Liver (tissue), 9 donors: ENCODE data around the gene RPS2. TPM values are rescaled to one million over a fixed set of nuclear protein-coding genes. Genes with fewer than 3 reads are reported as not detected.
A peak's percentile ranks its signal among the peaks of the same experiment; 100 is the strongest.

Experiments
- DNase-seq: peaks from one replicate; pipeline ENCODE4 v3.0.0-alpha.2; 2017; ENCODE audit warnings: low spot score
- H3K27ac ChIP-seq, 2 donors: one replicate each; pipeline ENCODE4 v1.7.0; 2013; ENCODE audit warnings: inconsistent platforms in 2 of 2, low read length in 2 of 2, control low read depth in 1 of 2, low read depth in 1 of 2, mild to moderate bottlenecking in 1 of 2
- H3K27me3 ChIP-seq, 4 donors: one replicate each; pipeline versions ENCODE4 v1.6.1 to v1.7.0; 2013; ENCODE audit warnings: low read length in 3 of 4, inconsistent platforms in 1 of 4, mild to moderate bottlenecking in 1 of 4, moderate library complexity in 1 of 4; ENCODE audit not compliant: control insufficient read depth in 4 of 4, insufficient read depth in 4 of 4
- H3K36me3 ChIP-seq, 4 donors: one replicate each; pipeline versions ENCODE4 v1.6.1 to v1.7.0; 2013; ENCODE audit warnings: low read length in 3 of 4, mild to moderate bottlenecking in 3 of 4, low read depth in 1 of 4, moderate library complexity in 1 of 4; ENCODE audit not compliant: control insufficient read depth in 4 of 4, insufficient read depth in 3 of 4
- H3K4me1 ChIP-seq, 4 donors: one replicate each; pipeline versions ENCODE4 v1.6.1 to v1.7.0; 2013; ENCODE audit warnings: low read length in 3 of 4, mild to moderate bottlenecking in 3 of 4, moderate library complexity in 1 of 4; ENCODE audit not compliant: control insufficient read depth in 4 of 4, insufficient read depth in 4 of 4
- H3K4me3 ChIP-seq, 3 donors: one replicate each; pipeline versions ENCODE4 v1.6.1 to v1.7.0; 2013; ENCODE audit warnings: low read length in 3 of 3, control low read depth in 1 of 3, low read depth in 1 of 3, mild to moderate bottlenecking in 1 of 3
- H3K9ac ChIP-seq, 2 donors: one replicate each; pipeline ENCODE4 v1.7.0; 2013; ENCODE audit warnings: low read length in 2 of 2, mild to moderate bottlenecking in 2 of 2, moderate library complexity in 2 of 2, control low read depth in 1 of 2, low read depth in 1 of 2
- H3K9me3 ChIP-seq, 4 donors: one replicate each; pipeline versions ENCODE4 v1.6.1 to v1.7.0; 2013; ENCODE audit warnings: low read length in 3 of 4; ENCODE audit not compliant: control insufficient read depth in 4 of 4
- ATF3 ChIP-seq: IDR thresholded peaks from 2 replicates; pipeline ENCODE4 v1.6.1; 2016; ENCODE audit warnings: antibody characterized with exemption
- CTCF ChIP-seq: fragments of 150-350 bp; IDR thresholded peaks from 2 replicates; pipeline ENCODE4 v1.5.1; 2017; ENCODE audit warnings: improper control_type of control experiment, low read depth, low read length; ENCODE audit not compliant: missing input control
- EGR1 ChIP-seq, 2 donors: IDR thresholded peaks; 2 replicates each; pipeline ENCODE4 v1.6.1; 2016 to 2018; ENCODE audit warnings: antibody characterized with exemption in 2 of 2, low read depth in 2 of 2
- FOXA1 ChIP-seq: IDR thresholded peaks from 2 replicates; pipeline ENCODE4 v1.6.1; 2016; ENCODE audit warnings: antibody characterized with exemption
- FOXA2 ChIP-seq: IDR thresholded peaks from 2 replicates; pipeline ENCODE4 v1.6.1; 2016; ENCODE audit warnings: antibody characterized with exemption
- GABPA ChIP-seq, 2 donors: IDR thresholded peaks in 1 of 2; conservative IDR thresholded peaks in 1 of 2; 2 replicates each; pipeline ENCODE4 v1.6.1; 2016; ENCODE audit warnings: antibody characterized with exemption in 2 of 2, mild to moderate bottlenecking in 1 of 2, moderate library complexity in 1 of 2
- HNF4A ChIP-seq, 2 donors: conservative IDR thresholded peaks; 2 replicates each; pipeline ENCODE4 v1.6.1; 2016; ENCODE audit warnings: antibody characterized with exemption in 2 of 2, mild to moderate bottlenecking in 2 of 2
- HNF4G ChIP-seq: IDR thresholded peaks from 2 replicates; pipeline ENCODE4 v1.6.1; 2016; ENCODE audit warnings: antibody characterized with exemption
- JUND ChIP-seq, 2 donors: IDR thresholded peaks; 2 replicates each; pipeline ENCODE4 v1.6.1; 2016; ENCODE audit warnings: antibody characterized with exemption in 2 of 2
- MAX ChIP-seq: IDR thresholded peaks from 2 replicates; pipeline ENCODE4 v1.6.1; 2016; ENCODE audit warnings: antibody characterized with exemption
- NR2F2 ChIP-seq: IDR thresholded peaks from 2 replicates; pipeline ENCODE4 v1.6.1; 2016; ENCODE audit warnings: antibody characterized with exemption
- RAD21 ChIP-seq, 2 donors: IDR thresholded peaks; 2 replicates each; pipeline ENCODE4 v1.6.1; 2016; ENCODE audit warnings: antibody characterized with exemption in 2 of 2, mild to moderate bottlenecking in 2 of 2
- RXRA ChIP-seq, 2 donors: IDR thresholded peaks; 2 replicates each; pipeline ENCODE4 v1.6.1; 2017 to 2018; ENCODE audit warnings: antibody characterized with exemption in 2 of 2, mild to moderate bottlenecking in 1 of 2
- SP1 ChIP-seq: IDR thresholded peaks from 2 replicates; pipeline ENCODE4 v1.6.1; 2018; ENCODE audit warnings: antibody characterized with exemption, mild to moderate bottlenecking
- TAF1 ChIP-seq: conservative IDR thresholded peaks from 2 replicates; pipeline ENCODE4 v1.6.1; 2016; ENCODE audit warnings: antibody characterized with exemption, mild to moderate bottlenecking
- YY1 ChIP-seq: IDR thresholded peaks from 2 replicates; pipeline ENCODE4 v1.6.1; 2016; ENCODE audit warnings: antibody characterized with exemption, mild to moderate bottlenecking
- WGBS: extraction: QIAGEN DNeasy Blood & Tissue Kit; methylation state at CpG from one replicate; pipeline ENCODE4 v1.1.7; 2013; 5-methylcytosine and 5-hydroxymethylcytosine counted together
- polyA plus RNA-seq, 2 donors: library from polyadenylated mRNA; stranded (reverse) in 1 of 2; unstranded in 1 of 2; fragments of 200-250 nt in 1 of 2; fragments of >200 nt in 1 of 2; fragmentation: Nextera tagmentation in 1 of 2; extraction: Ambion mirVana in 1 of 2; gene quantifications; one replicate each; pipeline versions ENCODE4 v1.2.1 to v1.2.3, GENCODE V29; 2013 to 2015
- total RNA-seq, 2 donors: library from RNA; depleted of rRNA; stranded (reverse); fragments of >200 nt; gene quantifications; one replicate each; pipeline ENCODE4 v1.2.3, GENCODE V29; 2014
- TF ChIP-seq, protein P1 (sequence below): IDR thresholded peaks from 2 replicates; pipeline ENCODE4 v1.6.1; 2016; ENCODE audit warnings: antibody characterized with exemption
- donor health status: healthy.
- donor health status: healthy.
- donor health status: healthy.
- donor health status: healthy.
- donor health status: healthy.

RPS2 gene
- total and polyA plus RNA-seq, 4 donors, result 524 to 1,440 (median 940) TPM

GRCh38 chr16:1936945-1937479 is 27.6 kb downstream of the RPS2 start:
- H3K27ac ChIP-seq, result no peak overlapping the region

GRCh38 chr16:1933097-1933661 is 31.4 kb downstream of the RPS2 start:
- H3K9me3 ChIP-seq, result no peaks in the 10 kb centered on the region
- no peak for DNase-seq
- peaks cover 1 to 34% (median 17%) of the 10 kb centered on the region in 4 donors for H3K4me1 ChIP-seq
- H3K27ac ChIP-seq, result peak overlapping the region in 1 of 2 donors; percentile 3
- peaks cover 0 to 10% (median 6%) of the 10 kb centered on the region in 4 donors for H3K36me3 ChIP-seq
- TF ChIP-seq CTCF (no peak), RXRA (IDR thresholded peaks at IDR 0.05) (peak; percentile 12 to 61), HNF4A (conservative IDR thresholded peaks at IDR 0.05) (peak; percentile 24 to 51)
- H3K9ac ChIP-seq, result no peak overlapping the region
- WGBS, result 45% methylated on average over 23 of the region's 23 CpGs
- H3K27me3 ChIP-seq, result no peaks in the 10 kb centered on the region
- H3K4me3 ChIP-seq, result no peak overlapping the region

More at GRCh38 chr16:1936945-1937479, 27.6 kb downstream of the RPS2 start:
- Histone ChIP-seq H3K4me1 (peaks cover 11 to 63% (median 46%) of the 10 kb centered on the region in 4 donors), H3K4me3 (no peak overlapping the region), H3K36me3 (peaks cover 4 to 26% (median 17%) of the 10 kb centered on the region in 4 donors), H3K9me3 (no peaks in the 10 kb centered on the region), H3K27me3 (no peaks in the 10 kb centered on the region), H3K9ac (no peak overlapping the region)
- 92% methylated on average over 11 of the region's 11 CpGs for WGBS
- DNase-seq, result no peak
- TF ChIP-seq, protein P1, sequence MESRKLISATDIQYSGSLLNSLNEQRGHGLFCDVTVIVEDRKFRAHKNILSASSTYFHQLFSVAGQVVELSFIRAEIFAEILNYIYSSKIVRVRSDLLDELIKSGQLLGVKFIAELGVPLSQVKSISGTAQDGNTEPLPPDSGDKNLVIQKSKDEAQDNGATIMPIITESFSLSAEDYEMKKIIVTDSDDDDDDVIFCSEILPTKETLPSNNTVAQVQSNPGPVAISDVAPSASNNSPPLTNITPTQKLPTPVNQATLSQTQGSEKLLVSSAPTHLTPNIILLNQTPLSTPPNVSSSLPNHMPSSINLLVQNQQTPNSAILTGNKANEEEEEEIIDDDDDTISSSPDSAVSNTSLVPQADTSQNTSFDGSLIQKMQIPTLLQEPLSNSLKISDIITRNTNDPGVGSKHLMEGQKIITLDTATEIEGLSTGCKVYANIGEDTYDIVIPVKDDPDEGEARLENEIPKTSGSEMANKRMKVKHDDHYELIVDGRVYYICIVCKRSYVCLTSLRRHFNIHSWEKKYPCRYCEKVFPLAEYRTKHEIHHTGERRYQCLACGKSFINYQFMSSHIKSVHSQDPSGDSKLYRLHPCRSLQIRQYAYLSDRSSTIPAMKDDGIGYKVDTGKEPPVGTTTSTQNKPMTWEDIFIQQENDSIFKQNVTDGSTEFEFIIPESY, result no peak
- TF ChIP-seq RAD21 (IDR thresholded peaks at IDR 0.05) (no peak), ATF3 (no peak), FOXA2 (no peak), TAF1 (no peak), FOXA1 (no peak), SP1 (no peak), JUND (IDR thresholded peaks at IDR 0.05) (no peak), HNF4A (conservative IDR thresholded peaks at IDR 0.05) (no peak), YY1 (no peak), CTCF (no peak), MAX (no peak), GABPA (IDR thresholded peaks at IDR 0.05 in 1 of 2, conservative IDR thresholded peaks at IDR 0.05 in 1 of 2) (no peak), NR2F2 (no peak), HNF4G (no peak), RXRA (IDR thresholded peaks at IDR 0.05) (no peak), EGR1 (IDR thresholded peaks at IDR 0.05; ENCODE audit: low read depth in 2 of 2) (no peak)
